ENCODE data around the gene MARCOL.

The MARCOL gene, protein sequence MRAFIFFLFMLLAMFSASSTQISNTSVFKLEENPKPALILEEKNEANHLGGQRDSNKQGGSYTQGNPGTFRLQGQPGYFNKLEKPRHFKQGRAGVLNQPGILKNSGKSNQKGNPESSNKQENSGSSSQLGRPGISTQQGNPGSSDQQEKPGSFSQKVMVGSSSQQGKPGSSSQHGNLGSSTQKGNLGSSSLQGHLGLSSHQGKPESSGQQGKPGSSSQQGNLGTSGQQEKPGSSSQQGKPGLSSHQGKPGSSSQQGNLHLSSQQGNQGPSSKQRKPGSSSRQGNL

DNA sequence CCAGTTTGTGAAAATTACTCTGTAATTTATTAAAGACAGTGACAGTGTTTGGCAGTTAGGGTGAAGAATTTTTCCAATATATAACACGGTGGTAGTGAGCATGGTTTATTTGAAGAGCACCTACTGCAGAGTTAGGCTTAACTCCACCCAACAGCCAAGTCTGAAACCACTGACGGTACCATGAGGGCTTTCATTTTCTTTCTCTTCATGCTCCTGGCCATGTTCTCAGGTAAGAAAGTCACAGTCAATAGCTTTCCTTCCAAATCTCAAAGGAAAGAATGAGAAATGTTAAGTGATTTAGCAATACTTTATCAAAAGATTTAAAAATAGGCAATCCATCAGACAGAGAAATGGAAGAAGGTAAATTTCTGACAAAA lies at the start of gene MARCOL:
MARCOL (plus strand) TSS at position 108 of the 377 bp plus-strand sequence; CDS start at position 181, 73 bp downstream.
- DNase-seq (ENCODE audit: low read depth in 2 of 2): no peak

DNA sequence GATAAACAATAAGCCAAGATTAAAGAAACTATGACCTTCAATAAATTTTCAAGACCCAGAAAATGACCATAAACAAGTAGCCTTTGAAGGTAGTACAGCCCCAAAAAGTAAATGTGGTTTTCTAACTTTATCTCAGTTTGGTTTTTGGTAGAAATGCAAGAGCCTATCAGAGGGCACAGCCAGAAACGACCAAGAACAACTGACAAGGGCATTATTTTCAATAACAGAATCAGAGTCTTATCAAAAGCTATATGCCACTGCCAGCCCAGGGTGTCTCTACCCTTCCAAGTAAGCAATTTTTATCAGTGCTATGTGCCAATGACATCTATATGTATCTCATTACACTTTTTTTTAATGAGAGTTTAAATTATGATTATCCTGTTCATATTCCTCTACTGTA lies 47.3 kb upstream of the MARCOL start:
- no peak for DNase-seq (ENCODE audit: low read depth in 2 of 2)

GRCh38 chr5:148193202-148193601 lies 45.1 kb upstream of the MARCOL start:
- DNase-seq (ENCODE audit: low read depth in 2 of 2): no peak

- DNase-seq (ENCODE audit: low read depth in 2 of 2): no peak
Measured at GRCh38 chr5:148201151-148201550, 37.2 kb upstream of the MARCOL start.

DNA sequence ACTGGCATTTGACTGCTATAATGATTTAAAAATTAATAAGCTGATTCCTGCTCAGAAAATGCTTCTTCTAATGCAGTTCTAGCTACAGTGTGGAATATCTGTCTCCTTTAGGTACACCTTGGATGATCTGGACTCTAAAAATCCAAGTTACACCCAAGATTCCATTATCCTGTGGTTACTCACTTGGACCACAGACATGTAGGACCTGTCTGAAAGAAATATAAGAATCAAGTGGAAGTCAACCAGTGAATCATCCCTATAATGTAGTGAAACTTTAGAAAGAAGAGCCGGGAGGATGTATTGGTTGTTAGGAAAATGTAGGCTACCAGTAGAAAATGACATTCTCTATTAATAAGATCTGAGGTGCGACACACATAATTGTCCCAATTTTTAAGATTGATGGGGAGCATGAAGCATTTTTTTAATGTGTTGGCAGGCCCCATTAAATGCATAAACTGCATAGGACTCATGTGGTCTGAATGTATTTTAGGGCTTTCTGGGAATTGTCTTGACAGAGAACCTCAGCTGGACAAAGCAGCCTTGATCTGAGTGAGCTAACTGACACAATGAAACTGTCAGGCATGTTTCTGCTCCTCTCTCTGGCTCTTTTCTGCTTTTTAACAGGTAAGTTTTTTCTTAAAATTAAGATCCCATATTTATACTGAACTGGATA lies 35.7 kb upstream of the MARCOL start, which contains the start of gene SPINK6:
SPINK6 (plus strand) TSS at position 512 of the 673 bp plus-strand sequence; CDS start at position 567, 55 bp downstream.
- no peak for DNase-seq (ENCODE audit: low read depth in 2 of 2)

GRCh38 chr5:148205044-148205806 lies 33.1 kb upstream of the MARCOL start:
- no peak for DNase-seq (ENCODE audit: low read depth in 2 of 2)

DNA sequence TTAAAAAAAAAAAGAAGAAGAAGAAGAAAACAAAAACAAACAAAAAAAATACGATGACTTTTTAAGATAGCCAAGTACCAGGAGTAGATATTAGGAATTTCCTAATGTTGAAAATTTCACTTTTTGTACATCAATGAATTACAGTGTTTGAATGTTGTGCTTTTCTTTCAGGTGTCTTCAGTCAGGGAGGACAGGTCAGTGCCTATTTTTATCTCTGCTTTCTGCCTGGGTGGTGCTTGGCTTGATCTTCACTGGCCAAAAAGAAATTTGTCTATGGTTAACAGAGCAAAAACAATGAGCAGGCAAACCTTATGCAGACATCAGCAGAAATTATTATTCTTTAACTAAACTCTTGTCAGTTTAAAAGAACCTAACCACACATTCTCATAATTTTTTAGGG lies 32.5 kb upstream of the MARCOL start:
- no peak for DNase-seq (ENCODE audit: low read depth in 2 of 2)

DNA sequence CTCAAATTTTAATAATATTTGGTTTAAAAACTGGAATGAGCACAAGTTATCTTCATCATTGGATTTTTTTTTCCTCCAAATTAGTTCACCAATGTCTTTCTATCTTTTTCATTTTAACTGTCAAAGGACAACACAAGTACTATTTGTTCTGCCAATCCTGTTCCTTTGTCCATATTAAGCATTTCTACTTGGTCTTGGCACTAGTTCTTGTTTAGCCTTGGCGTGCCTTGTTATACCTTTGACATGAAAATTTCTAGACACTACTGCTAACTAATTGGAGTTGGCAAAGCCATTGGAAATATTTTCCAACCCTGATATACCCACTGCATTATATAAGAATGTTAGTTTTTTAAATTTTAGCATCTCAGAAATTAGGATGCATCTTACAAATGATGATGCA lies 31.7 kb upstream of the MARCOL start:
- no peak for DNase-seq (ENCODE audit: low read depth in 2 of 2)

DNA sequence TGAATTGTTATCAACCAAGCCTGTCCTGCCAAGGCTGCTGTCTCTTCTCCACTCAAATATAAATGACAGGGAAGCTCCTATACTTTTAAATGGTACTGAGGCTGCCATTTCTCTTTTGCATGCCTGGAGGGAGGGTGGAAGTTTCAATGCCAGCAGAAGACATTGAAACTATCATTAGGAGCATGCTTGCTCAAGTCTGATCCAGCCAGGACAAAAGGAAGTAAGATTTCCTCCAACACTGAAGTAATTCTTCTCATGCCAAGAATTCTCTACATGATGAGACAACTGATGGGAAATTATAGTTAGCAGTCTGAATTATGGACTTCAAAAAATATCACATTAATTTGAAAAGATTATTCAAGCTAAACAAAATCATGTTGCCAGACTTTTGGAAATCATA lies 30.1 kb upstream of the MARCOL start:
- DNase-seq (ENCODE audit: low read depth in 2 of 2): no peak

DNA sequence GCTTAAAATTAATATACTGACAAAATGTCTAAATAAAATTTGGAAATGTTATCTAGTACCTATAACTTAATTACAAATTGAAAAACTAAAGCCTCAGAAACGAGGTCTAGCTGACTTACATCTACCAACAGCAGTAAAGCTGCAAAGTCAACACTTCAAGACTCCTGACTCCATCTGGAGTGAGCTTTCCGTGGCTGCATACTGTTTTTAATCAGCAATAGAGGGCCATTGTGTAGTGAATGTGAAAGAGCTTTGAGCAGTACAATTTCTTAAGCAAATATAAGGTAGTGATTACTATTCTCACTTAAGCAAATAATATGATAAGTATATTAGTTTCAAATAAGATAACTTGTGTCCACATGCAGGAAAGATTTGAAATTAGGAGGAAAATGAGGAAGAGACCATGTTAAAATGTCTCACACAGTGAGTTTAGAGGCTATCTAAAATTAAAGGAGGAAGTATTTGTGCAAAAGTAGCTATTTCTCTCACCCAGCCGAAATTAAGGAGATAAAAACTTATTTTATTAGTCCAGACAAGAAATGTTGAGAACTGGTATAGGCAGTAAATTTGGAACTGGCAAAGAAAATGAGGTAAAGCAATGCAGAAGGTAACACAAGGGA lies 29.1 kb upstream of the MARCOL start:
- no peak for DNase-seq (ENCODE audit: low read depth in 2 of 2)

GRCh38 chr5:148214665-148215185 lies 23.6 kb upstream of the MARCOL start:
- no peak for DNase-seq (ENCODE audit: low read depth in 2 of 2)

DNA sequence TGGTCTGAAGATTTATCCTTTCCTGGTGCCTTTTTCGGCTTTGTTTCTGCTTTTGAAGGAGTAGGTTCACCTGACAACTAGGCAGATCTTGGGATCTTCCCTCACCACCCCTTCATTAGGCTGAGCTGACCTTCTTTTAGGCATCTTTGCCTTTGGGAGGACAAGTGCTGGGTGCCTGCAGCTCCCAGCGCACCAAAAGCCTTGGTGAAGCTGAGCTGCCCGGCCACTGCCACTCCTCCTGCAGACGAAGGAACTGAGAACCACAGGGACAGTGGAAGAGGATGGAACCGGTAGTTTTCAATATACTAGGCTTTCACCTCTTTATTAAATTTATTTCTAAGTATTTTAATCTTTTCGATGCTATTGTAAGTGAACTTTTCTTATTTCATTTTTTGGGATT lies 16.8 kb upstream of the MARCOL start:
- no peak for DNase-seq (ENCODE audit: low read depth in 2 of 2)

DNA sequence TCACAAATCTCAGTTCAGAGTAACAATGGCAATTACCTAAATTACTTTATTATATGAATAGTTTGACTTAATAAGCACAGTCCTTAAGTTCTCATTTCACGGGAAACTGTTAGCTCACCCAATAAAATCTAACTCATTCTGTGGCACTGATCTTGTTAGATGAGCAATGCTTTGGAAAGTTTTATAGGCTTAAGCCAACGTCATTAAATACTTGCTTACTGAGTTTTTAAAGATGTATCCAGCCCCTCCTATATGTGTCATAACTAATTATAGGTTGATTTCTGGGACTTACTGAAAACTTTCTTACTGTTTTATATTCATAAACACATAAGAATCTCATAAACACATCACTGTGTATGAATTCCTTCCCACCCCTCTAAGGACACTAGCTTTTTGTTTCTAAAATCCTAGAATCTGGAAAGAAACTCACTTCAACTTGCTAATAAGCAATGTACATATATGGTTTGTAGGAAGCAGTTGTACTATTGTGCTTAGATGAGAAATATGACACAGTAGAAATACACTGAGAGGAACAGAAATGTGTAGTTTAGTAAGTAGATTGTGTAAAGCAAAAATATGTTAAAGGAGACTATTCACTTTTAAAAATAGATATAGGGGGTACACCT lies 14.1 kb upstream of the MARCOL start:
- DNase-seq (ENCODE audit: low read depth in 2 of 2): no peak

DNA sequence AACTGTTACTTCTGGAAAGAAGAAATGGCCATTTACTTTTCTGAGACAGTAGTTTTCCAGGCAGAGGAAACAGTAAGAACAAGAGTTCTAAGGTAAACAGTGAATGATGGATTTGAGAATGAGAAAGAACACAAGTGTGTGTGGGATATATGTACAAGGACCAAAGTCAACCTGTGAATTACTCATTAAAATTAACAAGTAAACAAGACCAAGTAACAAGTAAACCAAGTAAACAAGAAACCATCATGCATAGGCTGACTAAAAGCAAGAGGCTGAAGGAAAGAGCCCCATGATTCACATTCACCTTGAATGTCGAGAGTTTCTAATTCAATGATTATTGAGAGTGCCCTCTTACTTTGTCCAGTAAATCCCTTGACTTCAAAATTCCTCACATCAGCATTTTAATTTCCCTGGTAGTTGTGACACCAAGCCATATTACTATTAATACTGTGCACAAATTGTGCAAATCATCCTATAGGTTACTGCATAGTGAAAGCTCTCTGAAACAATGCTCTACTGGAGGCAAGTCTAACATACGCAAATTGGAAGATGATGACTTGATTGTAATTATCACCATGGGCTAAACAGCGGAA lies 9.8 kb upstream of the MARCOL start:
- DNase-seq (ENCODE audit: low read depth in 2 of 2): no peak

DNA sequence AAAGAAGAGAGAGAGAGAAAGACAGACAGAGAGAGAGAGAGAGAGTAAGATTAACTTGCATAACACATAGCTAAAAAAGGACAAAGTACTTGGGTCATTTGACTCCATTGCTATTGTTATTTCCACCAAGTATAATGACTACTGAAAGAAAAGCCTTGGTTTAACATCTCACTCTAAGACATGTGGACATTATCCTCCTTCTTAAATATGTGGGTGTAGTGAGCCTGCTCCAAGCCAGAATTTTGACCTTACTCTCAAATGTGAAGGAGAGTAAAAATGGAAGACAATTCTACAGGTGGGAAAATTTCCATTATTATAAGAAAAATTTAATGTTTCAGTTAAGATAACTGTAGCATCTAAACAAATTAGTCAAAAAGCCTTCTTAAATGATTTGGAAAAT lies 8.5 kb upstream of the MARCOL start:
- DNase-seq (ENCODE audit: low read depth in 2 of 2): no peak

GRCh38 chr5:148230240-148230639 lies 8.1 kb upstream of the MARCOL start:
- DNase-seq (ENCODE audit: low read depth in 2 of 2): no peak

GRCh38 chr5:148237785-148238417 lies 424 bp upstream of the MARCOL start:
- DNase-seq (ENCODE audit: low read depth in 2 of 2): no peak

DNA sequence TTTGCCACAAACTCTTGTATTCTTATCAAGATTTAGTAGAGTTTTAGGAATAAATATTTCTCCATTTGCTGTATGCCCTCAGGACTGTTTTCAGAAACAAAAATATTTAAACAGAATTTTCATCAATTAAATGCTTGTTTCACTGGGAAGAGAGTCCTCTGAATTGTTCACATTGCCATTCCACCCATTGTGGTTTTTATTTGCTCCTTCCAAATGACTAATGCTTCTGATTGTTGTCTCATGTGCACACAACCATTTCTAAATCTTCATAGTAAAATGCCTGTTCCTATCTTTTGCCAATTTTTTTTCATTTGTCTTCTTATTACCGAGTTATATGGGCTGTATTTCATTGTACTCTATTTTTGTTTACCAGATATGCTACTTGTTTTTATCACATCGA lies 10.6 kb downstream of the MARCOL start:
- DNase-seq (ENCODE audit: low read depth in 2 of 2): no peak

- DNase-seq (ENCODE audit: low read depth in 2 of 2): no peak
Measured at GRCh38 chr5:148255456-148255855, 17.1 kb downstream of the MARCOL start.

DNA sequence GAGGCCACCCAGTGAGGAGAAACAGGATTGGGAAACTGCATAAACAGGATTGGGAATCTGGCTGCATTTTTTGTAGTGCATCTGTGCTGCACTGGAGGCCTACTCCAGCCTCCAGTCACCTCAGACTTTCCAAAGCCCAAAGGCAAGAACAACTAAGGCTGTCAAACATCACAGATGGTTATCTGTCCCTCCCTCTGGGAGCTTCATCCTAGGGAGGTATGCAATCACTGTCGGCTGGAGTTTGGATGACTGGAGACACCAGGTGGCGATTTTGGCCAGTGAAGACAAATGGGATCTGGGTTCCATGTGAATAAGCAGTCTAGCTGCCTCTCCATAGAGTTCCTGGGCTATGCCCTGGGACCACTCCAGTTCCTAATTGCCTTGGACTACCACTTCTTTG lies 21.0 kb downstream of the MARCOL start:
- no peak for DNase-seq (ENCODE audit: low read depth in 2 of 2)

DNA sequence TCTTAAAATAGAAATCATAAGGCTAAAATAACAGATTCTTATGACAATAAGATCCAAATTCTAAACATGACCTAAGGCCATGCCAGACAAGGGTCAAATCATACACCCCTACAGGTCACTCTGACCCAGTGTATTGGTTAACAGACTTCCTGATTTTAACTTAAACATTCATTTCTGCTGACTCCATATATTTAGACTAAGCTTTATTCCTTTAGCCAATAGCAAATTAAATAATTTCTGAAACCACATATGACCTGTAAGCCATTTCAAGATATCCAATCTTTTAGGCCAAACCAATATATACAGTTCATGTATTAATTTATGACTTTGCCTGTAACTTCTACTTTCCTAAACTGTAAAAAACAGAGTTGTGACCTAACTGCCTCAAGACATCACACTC lies 22.9 kb downstream of the MARCOL start:
- no peak for DNase-seq (ENCODE audit: low read depth in 2 of 2)

Data from fibroblast of skin of left biceps (primary cell).